SIG-M5 (cell line): ENCODE data around the gene VN1R5.
"Not testable (repeated sequence)": the region's sequence is repeated elsewhere in the genome, so short reads cannot be mapped to it uniquely, and the experiment has no call there.

Source experiments
- DNase-seq: peaks from one replicate; lab custom pipeline; 2025; lab: John Stamatoyannopoulos, UW

Gene VN1R5

GRCh38 chr1:247255772-247256171 is at the start of gene VN1R5:
Gene VN1R5 (plus strand): TSS chr1:247256072.
- not testable (repeated sequence) for DNase-seq

DNA sequence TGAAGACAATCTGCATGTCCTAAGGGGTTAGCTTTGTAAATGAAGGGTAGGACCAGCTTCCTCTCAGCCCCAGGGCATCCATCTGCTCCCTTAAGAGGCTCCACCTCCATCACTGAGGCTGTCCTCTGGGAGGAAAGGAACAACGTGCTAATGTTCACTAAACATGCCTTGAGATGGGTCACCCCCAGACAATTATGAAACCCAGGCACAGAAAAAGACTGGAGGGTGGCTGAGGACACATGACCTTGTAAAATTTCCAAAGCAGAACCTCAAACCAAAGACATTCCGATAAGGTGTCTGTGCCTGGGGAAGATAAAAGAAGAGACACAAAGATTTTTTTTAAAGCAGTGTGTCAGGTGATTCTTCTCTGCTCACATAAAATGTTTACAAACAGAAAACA is 46.5 kb upstream of the VN1R5 start:
- no peak for DNase-seq

DNA sequence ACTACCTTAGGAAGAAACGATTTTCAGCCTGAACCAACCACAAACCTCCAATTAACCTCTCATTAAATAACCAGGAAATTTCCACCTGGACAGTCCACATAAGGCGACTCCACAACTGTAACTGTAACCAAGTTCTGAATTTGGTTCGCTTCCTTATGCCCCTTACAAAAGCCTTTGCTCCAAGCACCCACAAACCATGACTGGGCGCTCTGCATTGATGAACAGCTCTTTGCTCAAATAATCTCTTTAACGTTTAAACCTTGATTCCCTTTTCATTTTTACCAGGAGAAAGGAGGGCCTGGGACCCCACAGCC is 45.9 kb upstream of the VN1R5 start:
- DNase-seq: no peak

- peak; percentile 88 for DNase-seq
These were observed 45.3 kb upstream of the VN1R5 start for GRCh38 chr1:247210376-247211117.

- DNase-seq: no peak
These were observed 44.5 kb upstream of the VN1R5 start for GRCh38 chr1:247211339-247211738.

- no peak for DNase-seq
These were observed 43.9 kb upstream of the VN1R5 start for GRCh38 chr1:247212012-247212411.

DNA sequence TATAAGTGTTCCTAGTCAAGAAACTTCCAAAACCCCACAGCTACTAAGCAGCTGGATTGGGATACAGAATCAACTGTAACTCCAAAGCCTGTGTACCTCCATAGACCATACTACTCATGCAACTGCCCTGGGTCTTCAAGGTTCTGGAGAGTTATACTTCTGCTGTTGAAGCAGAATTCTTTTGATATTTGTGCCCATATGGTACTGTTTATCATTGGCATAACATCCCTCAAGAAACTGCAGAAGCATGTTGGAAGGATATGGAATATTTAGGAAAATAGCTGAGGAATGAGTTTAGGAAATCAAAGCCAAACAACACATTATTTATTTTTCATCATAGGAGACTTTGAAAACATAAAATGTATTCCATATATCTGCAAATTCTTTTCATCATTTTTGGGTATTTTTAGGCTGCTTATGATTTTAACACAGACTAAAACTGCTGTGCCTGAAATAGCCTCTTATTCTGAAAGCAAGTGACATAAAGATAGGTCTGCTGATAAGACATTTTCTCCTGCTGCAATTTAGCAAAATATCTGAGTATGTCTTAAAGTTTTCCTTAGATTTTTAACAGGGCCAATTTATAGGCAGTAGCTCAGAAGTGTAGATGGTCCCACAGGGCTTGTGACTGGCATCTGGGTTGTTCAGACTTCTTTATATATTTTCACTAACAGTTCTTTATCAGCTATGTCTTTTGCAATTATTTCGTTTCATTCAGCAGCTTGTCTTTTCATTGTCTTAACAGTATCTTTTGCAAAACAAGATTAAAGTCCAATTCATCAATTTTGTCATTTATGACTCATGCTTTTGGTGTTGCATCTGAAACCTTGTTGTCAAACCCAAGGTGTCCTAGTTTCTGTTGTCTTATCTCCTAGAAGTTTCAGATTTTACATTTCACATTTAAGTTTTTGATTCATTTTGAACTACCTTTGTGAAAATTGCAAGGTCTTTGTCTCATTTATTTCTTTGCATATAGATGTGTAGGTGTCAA is 43.0 kb upstream of the VN1R5 start:
- no peak for DNase-seq

- DNase-seq: no peak
These were observed 39.6 kb upstream of the VN1R5 start for GRCh38 chr1:247216261-247216660.

- DNase-seq: no peak
These were observed 37.7 kb upstream of the VN1R5 start for GRCh38 chr1:247218121-247218651.

DNA sequence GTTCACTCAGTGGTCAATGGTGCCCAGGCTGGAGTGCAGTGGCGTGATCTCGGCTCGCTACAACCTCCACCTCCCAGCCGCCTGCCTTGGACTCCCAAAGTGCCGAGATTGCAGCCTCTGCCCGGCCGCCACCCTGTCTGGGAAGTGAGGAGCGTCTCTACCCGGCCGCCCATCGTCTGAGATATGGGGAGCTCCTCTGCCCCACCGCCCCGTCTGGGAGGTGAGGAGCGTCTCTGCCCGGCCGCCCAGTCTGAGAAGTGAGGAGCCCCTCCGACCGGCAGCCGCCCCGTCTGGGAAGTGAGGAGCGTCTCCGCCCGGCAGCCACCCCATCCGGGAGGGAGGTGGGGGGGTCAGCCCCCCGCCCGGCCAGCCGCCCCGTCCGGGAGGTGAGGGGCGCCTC is 35.6 kb upstream of the VN1R5 start:
- not testable (repeated sequence) for DNase-seq

GRCh38 chr1:247222840-247223239 is 33.0 kb upstream of the VN1R5 start:
- DNase-seq: no peak

- no peak for DNase-seq
These were observed 31.1 kb upstream of the VN1R5 start for GRCh38 chr1:247224822-247225221.

GRCh38 chr1:247228133-247228532 is 27.7 kb upstream of the VN1R5 start:
- no peak for DNase-seq

- no peak for DNase-seq
These were observed 14.2 kb upstream of the VN1R5 start for GRCh38 chr1:247241691-247242090.

GRCh38 chr1:247243524-247244137 is 12.2 kb upstream of the VN1R5 start:
- DNase-seq: no peak

- no peak for DNase-seq
These were observed 9.4 kb upstream of the VN1R5 start for GRCh38 chr1:247246325-247247115.

GRCh38 chr1:247247568-247247967 is 8.3 kb upstream of the VN1R5 start:
- DNase-seq: no peak

DNA sequence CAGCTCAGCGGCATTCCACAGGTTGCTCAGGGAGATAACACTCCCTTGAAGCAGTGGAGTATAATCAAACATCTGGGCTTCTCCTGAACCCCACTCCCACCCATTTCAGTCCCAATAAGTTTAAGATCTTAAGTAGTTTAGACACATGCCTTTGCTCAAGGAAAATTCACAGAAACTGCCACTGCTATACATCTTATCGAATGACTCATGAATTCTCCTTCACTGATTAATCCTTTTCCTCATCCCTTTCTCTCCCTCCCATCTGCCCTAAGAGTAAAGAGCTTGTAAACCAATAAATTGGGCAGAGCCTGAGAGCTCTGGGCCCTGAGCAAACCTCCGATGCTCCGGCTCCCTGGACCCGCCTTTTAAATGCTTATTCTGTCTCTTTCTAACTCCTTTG is 10.2 kb downstream of the VN1R5 start:
- no peak for DNase-seq

GRCh38 chr1:247268390-247269045 is 12.6 kb downstream of the VN1R5 start:
- DNase-seq: no peak

DNA sequence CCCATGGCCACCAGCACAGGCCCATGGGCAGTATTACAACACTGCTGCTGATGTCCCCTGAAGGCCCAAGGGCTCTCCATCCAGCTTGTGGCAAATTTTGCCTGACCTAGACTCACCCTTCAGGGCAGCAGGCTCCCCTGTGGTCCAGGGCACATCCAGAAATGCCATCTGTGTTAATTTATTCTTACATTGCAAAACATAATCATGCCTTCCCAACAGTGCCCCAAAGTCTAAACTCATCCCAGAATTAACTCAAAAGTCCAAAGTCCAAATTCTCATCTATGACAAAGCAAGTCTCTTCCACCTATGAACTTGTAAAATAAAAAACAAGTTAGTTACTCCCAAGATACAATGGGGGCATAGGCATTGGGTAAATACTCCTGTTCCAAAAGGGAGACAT is 13.3 kb downstream of the VN1R5 start:
- no peak for DNase-seq

- DNase-seq: no peak
These were observed 14.1 kb downstream of the VN1R5 start for GRCh38 chr1:247270003-247270402.
